CD4-positive, alpha-beta T cell treated with Interleukin-10 for 1 hour (primary cell): ENCODE data around the gene SELENOP.

Experiments used
- DNase-seq: peaks from one replicate; pipeline ENCODE4 v3.0.0-alpha.2; 2020

SELENOP gene

GRCh38 chr5:42787845-42788244 is 23.8 kb downstream of the SELENOP start:
- DNase-seq: no peak

- no peak for DNase-seq
These were observed 24.6 kb downstream of the SELENOP start for GRCh38 chr5:42787073-42787472.

- no peak for DNase-seq
These were observed 25.9 kb downstream of the SELENOP start for GRCh38 chr5:42785756-42786155.

GRCh38 chr5:42784132-42784531 is 27.6 kb downstream of the SELENOP start:
- no peak for DNase-seq

GRCh38 chr5:42781584-42781983 is 30.1 kb downstream of the SELENOP start:
- DNase-seq: no peak

- no peak for DNase-seq
These were observed 32.6 kb downstream of the SELENOP start for GRCh38 chr5:42779083-42779482.

GRCh38 chr5:42772265-42772993 is 39.3 kb downstream of the SELENOP start:
- no peak for DNase-seq

- no peak for DNase-seq
These were observed 41.7 kb downstream of the SELENOP start for GRCh38 chr5:42770003-42770402.

GRCh38 chr5:42768106-42768504 is 43.6 kb downstream of the SELENOP start:
- DNase-seq: no peak

GRCh38 chr5:42767491-42768105 is 44.1 kb downstream of the SELENOP start:
- DNase-seq: peak; percentile 42

- no peak for DNase-seq
These were observed 49.9 kb downstream of the SELENOP start for GRCh38 chr5:42761791-42762190.

- no peak for DNase-seq
These were observed 51.3 kb downstream of the SELENOP start for GRCh38 chr5:42760426-42760825.

- no peak for DNase-seq
These were observed 52.2 kb downstream of the SELENOP start for GRCh38 chr5:42759456-42759855.

- DNase-seq: peak; percentile 62
These were observed 54.8 kb downstream of the SELENOP start, which contains the start of gene CCDC152 for GRCh38 chr5:42756606-42757601. Gene CCDC152, plus strand, starts transcription at chr5:42756818. Its CDS starts 2,304 bp downstream, at chr5:42759122.

GRCh38 chr5:42753099-42753498 is 58.6 kb downstream of the SELENOP start:
- DNase-seq: no peak

GRCh38 chr5:42751044-42751443 is 60.6 kb downstream of the SELENOP start:
- DNase-seq: no peak

- no peak for DNase-seq
These were observed 61.2 kb downstream of the SELENOP start for GRCh38 chr5:42750507-42750906.
